ENCODE measurements around the gene FRMD3. TPM values are rescaled to one million over a fixed set of nuclear protein-coding genes. Genes with fewer than 3 reads are reported as not detected.

FRMD3 gene
- total RNA-seq, 1 experiment from 2014 or later: 1.4 TPM

DNA sequence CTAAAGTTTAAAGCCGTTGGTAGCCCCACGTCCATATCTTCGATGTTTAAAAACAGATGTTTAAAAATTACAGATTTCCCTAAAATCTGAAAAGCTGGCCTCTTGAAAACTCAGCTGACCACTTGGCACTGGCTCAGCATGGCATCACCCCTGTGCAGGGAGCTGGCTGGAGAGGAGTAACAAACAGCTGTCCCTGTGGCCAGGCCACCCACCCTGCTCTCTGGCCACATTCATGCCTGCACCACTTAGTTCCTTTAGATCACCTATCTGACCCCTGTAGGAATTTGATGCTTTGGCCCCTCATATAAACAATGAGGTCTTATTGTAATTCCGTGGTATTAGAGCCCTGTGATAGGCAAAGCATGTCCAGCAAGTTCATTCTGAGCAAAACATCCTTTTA, 107.5 kb downstream of the FRMD3 start:
- CTCF ChIA-PET: no interaction called here
- ATAC-seq: no peak
- Mint-ChIP-seq H3K27me3 (ENCODE audit: low read depth) (no peaks in the 10 kb centered on the region), H3K9me3 (peaks cover 14% of the 10 kb centered on the region), H3K36me3 (peaks cover 11% of the 10 kb centered on the region), H3K4me1 (peaks cover 15% of the 10 kb centered on the region), H3K27ac (no peak overlapping the region), H3K4me3 (no peak overlapping the region)
- TF ChIP-seq, protein P1, sequence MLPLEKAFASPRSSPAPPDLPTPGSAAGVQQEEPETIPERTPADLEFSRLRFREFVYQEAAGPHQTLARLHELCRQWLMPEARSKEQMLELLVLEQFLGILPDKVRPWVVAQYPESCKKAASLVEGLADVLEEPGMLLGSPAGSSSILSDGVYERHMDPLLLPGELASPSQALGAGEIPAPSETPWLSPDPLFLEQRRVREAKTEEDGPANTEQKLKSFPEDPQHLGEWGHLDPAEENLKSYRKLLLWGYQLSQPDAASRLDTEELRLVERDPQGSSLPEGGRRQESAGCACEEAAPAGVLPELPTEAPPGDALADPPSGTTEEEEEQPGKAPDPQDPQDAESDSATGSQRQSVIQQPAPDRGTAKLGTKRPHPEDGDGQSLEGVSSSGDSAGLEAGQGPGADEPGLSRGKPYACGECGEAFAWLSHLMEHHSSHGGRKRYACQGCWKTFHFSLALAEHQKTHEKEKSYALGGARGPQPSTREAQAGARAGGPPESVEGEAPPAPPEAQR (CRISPR knock-in tag; IDR thresholded peaks at IDR 0.05): no peak
- TF ChIP-seq, protein P2, sequence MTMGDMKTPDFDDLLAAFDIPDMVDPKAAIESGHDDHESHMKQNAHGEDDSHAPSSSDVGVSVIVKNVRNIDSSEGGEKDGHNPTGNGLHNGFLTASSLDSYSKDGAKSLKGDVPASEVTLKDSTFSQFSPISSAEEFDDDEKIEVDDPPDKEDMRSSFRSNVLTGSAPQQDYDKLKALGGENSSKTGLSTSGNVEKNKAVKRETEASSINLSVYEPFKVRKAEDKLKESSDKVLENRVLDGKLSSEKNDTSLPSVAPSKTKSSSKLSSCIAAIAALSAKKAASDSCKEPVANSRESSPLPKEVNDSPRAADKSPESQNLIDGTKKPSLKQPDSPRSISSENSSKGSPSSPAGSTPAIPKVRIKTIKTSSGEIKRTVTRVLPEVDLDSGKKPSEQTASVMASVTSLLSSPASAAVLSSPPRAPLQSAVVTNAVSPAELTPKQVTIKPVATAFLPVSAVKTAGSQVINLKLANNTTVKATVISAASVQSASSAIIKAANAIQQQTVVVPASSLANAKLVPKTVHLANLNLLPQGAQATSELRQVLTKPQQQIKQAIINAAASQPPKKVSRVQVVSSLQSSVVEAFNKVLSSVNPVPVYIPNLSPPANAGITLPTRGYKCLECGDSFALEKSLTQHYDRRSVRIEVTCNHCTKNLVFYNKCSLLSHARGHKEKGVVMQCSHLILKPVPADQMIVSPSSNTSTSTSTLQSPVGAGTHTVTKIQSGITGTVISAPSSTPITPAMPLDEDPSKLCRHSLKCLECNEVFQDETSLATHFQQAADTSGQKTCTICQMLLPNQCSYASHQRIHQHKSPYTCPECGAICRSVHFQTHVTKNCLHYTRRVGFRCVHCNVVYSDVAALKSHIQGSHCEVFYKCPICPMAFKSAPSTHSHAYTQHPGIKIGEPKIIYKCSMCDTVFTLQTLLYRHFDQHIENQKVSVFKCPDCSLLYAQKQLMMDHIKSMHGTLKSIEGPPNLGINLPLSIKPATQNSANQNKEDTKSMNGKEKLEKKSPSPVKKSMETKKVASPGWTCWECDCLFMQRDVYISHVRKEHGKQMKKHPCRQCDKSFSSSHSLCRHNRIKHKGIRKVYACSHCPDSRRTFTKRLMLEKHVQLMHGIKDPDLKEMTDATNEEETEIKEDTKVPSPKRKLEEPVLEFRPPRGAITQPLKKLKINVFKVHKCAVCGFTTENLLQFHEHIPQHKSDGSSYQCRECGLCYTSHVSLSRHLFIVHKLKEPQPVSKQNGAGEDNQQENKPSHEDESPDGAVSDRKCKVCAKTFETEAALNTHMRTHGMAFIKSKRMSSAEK (CRISPR knock-in tag; IDR thresholded peaks at IDR 0.05; ENCODE audit: borderline replicate concordance): no peak
- TF ChIP-seq CREB1 (CRISPR knock-in tag; IDR thresholded peaks at IDR 0.05): no peak
- no peak for TF ChIP-seq HMGA2 (CRISPR knock-in tag; IDR thresholded peaks at IDR 0.05)
- DNase-seq (ENCODE audit: low spot score): no peak
- POLR2A ChIA-PET: interaction anchor here (0.5 kb wide), 1 partner anchor 706 kb away, joined by 3 read pairs; no protein-coding TSS in a partner anchor

DNA sequence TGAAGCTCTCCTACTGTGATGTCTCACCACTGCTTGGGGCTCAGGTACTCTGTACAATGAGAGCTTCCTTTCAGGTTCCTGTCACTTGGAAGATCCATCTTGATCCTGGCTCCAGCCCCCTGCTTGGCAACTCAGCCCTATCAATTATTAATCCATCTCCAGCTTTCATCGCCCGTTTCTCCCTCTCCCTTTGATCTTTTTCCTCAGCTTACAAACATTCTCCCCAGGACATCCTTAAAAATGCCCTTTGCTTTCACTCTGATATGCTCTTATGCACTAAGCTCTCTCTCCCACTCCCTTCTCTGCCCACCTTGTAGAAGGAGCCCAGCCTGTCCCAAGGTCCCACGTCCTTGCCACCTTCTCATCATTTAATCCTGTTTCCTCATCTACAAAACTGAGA, 109.0 kb downstream of the FRMD3 start:
- H3K4me1 Mint-ChIP-seq: peaks cover 22% of the 10 kb centered on the region
- DNase-seq (ENCODE audit: low spot score) (no peak), ATAC-seq (no peak)
- no peak overlapping the region for H3K27ac Mint-ChIP-seq
- H3K27me3 Mint-ChIP-seq (ENCODE audit: low read depth): no peaks in the 10 kb centered on the region
- TF ChIP-seq, protein P1 (CRISPR knock-in tag; IDR thresholded peaks at IDR 0.05): no peak
- TF ChIP-seq, protein P3, sequence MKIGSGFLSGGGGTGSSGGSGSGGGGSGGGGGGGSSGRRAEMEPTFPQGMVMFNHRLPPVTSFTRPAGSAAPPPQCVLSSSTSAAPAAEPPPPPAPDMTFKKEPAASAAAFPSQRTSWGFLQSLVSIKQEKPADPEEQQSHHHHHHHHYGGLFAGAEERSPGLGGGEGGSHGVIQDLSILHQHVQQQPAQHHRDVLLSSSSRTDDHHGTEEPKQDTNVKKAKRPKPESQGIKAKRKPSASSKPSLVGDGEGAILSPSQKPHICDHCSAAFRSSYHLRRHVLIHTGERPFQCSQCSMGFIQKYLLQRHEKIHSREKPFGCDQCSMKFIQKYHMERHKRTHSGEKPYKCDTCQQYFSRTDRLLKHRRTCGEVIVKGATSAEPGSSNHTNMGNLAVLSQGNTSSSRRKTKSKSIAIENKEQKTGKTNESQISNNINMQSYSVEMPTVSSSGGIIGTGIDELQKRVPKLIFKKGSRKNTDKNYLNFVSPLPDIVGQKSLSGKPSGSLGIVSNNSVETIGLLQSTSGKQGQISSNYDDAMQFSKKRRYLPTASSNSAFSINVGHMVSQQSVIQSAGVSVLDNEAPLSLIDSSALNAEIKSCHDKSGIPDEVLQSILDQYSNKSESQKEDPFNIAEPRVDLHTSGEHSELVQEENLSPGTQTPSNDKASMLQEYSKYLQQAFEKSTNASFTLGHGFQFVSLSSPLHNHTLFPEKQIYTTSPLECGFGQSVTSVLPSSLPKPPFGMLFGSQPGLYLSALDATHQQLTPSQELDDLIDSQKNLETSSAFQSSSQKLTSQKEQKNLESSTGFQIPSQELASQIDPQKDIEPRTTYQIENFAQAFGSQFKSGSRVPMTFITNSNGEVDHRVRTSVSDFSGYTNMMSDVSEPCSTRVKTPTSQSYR (CRISPR knock-in tag; IDR thresholded peaks at IDR 0.05): no peak
- TF ChIP-seq, protein P4, sequence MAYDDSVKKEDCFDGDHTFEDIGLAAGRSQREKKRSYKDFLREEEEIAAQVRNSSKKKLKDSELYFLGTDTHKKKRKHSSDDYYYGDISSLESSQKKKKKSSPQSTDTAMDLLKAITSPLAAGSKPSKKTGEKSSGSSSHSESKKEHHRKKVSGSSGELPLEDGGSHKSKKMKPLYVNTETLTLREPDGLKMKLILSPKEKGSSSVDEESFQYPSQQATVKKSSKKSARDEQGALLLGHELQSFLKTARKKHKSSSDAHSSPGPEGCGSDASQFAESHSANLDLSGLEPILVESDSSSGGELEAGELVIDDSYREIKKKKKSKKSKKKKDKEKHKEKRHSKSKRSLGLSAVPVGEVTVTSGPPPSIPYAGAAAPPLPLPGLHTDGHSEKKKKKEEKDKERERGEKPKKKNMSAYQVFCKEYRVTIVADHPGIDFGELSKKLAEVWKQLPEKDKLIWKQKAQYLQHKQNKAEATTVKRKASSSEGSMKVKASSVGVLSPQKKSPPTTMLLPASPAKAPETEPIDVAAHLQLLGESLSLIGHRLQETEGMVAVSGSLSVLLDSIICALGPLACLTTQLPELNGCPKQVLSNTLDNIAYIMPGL (CRISPR knock-in tag; IDR thresholded peaks at IDR 0.05): no peak
- no peak for TF ChIP-seq GTF2I (CRISPR knock-in tag; conservative IDR thresholded peaks at IDR 0.05)
- TF ChIP-seq, protein P5, sequence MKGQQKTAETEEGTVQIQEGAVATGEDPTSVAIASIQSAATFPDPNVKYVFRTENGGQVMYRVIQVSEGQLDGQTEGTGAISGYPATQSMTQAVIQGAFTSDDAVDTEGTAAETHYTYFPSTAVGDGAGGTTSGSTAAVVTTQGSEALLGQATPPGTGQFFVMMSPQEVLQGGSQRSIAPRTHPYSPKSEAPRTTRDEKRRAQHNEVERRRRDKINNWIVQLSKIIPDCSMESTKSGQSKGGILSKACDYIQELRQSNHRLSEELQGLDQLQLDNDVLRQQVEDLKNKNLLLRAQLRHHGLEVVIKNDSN (CRISPR knock-in tag; IDR thresholded peaks at IDR 0.05): no peak
- H3K9me3 Mint-ChIP-seq: peaks cover 12% of the 10 kb centered on the region
- peaks cover 11% of the 10 kb centered on the region for H3K36me3 Mint-ChIP-seq
- H3K4me3 Mint-ChIP-seq: no peak overlapping the region
- ChIA-PET POLR2A (no interaction called here), CTCF (no interaction called here)

DNA sequence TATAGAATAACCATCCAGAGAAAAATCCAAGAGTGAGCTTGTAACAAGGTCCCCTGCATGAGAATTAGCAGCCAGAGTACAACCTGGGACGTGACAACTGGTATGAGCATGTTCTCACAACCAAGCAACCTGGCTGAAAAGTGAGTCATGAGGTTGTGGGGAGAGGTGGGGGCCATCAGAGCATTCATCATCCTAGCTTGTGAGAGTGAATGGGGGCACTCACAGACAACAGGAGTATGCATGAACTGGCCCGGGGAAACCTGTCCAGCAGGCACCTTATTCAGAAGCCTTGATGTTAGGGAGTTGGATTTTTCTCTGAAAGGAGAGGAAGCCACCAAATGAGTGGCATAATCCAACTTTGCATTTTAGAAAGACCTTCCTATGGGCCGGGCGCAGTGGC, 113.0 kb downstream of the FRMD3 start:
- POLR2A ChIA-PET: no interaction called here
- H3K4me1 Mint-ChIP-seq: peaks cover 14% of the 10 kb centered on the region
- DNase-seq (ENCODE audit: low spot score) (no peak), ATAC-seq (no peak)
- no peaks in the 10 kb centered on the region for H3K27me3 Mint-ChIP-seq (ENCODE audit: low read depth)
- H3K9me3 Mint-ChIP-seq: peaks cover 4% of the 10 kb centered on the region; the same call in 1 of the 2 replicates
- CTCF ChIA-PET: interaction anchor here (1.0 kb wide), 1 partner anchor 119 kb away, joined by 3 read pairs; no protein-coding TSS in a partner anchor
- H3K4me3 Mint-ChIP-seq: no peak overlapping the region
- H3K27ac Mint-ChIP-seq: no peak overlapping the region
- H3K36me3 Mint-ChIP-seq: no peaks in the 10 kb centered on the region
- TF ChIP-seq NR3C1 (CRISPR knock-in tag; conservative IDR thresholded peaks at IDR 0.05; ENCODE audit: low read depth): no peak
- no peak for TF ChIP-seq ZNF263 (CRISPR knock-in tag; IDR thresholded peaks at IDR 0.05; ENCODE audit: low read depth)
- no peak for TF ChIP-seq ZNF396 (CRISPR knock-in tag; IDR thresholded peaks at IDR 0.05; ENCODE audit: borderline replicate concordance)
- TF ChIP-seq, protein P6, sequence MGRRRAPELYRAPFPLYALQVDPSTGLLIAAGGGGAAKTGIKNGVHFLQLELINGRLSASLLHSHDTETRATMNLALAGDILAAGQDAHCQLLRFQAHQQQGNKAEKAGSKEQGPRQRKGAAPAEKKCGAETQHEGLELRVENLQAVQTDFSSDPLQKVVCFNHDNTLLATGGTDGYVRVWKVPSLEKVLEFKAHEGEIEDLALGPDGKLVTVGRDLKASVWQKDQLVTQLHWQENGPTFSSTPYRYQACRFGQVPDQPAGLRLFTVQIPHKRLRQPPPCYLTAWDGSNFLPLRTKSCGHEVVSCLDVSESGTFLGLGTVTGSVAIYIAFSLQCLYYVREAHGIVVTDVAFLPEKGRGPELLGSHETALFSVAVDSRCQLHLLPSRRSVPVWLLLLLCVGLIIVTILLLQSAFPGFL (CRISPR knock-in tag; IDR thresholded peaks at IDR 0.05; ENCODE audit: borderline replicate concordance): no peak
- TF ChIP-seq, protein P7, sequence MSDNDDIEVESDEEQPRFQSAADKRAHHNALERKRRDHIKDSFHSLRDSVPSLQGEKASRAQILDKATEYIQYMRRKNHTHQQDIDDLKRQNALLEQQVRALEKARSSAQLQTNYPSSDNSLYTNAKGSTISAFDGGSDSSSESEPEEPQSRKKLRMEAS (CRISPR knock-in tag; IDR thresholded peaks at IDR 0.05): no peak
- TF ChIP-seq PRRX2 (CRISPR knock-in tag; IDR thresholded peaks at IDR 0.05): no peak
- TF ChIP-seq, protein P8, sequence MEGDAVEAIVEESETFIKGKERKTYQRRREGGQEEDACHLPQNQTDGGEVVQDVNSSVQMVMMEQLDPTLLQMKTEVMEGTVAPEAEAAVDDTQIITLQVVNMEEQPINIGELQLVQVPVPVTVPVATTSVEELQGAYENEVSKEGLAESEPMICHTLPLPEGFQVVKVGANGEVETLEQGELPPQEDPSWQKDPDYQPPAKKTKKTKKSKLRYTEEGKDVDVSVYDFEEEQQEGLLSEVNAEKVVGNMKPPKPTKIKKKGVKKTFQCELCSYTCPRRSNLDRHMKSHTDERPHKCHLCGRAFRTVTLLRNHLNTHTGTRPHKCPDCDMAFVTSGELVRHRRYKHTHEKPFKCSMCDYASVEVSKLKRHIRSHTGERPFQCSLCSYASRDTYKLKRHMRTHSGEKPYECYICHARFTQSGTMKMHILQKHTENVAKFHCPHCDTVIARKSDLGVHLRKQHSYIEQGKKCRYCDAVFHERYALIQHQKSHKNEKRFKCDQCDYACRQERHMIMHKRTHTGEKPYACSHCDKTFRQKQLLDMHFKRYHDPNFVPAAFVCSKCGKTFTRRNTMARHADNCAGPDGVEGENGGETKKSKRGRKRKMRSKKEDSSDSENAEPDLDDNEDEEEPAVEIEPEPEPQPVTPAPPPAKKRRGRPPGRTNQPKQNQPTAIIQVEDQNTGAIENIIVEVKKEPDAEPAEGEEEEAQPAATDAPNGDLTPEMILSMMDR (IDR thresholded peaks at IDR 0.05): no peak

Data from WTC11 (cell line).